Activated CD8-positive, alpha-beta T cell treated with anti-CD3 and anti-CD28 coated beads for 36 hours (primary cell): ENCODE results near the gene ACVR2B. TPM values are rescaled to one million over a fixed set of nuclear protein-coding genes. Genes with fewer than 3 reads are reported as not detected.

Experiments used
- ATAC-seq: fragments of 200-7000 bp; cut with Tn5 transposase; one replicate; pipeline ENCODE4 v1.10.0; 2021; ENCODE audit warnings: mild to moderate bottlenecking, moderate library complexity
- CTCF ChIA-PET: fragments of 350-600 bp; sonication (Branson Sonifier 250); formaldehyde crosslinking; loops from one replicate; lab custom pipeline; 2021; ENCODE audit warnings: antibody characterized with exemption; lab: Charles Lee
- POLR2A ChIA-PET: fragments of 350-600 bp; sonication (Branson Sonifier 250); formaldehyde crosslinking; loops from one replicate; lab custom pipeline; 2021; ENCODE audit warnings: antibody characterized with exemption; lab: Charles Lee
- DNase-seq: peaks from one replicate; pipeline ENCODE4 v3.0.0-alpha.2; 2020
- H3K27ac Mint-ChIP-seq: one replicate; pipeline ENCODE4 v1.8.0; 2021; ENCODE audit warnings: mild to moderate bottlenecking, mixed read lengths
- H3K27me3 Mint-ChIP-seq: one replicate; pipeline ENCODE4 v1.8.0; 2021; ENCODE audit warnings: mixed read lengths
- H3K36me3 Mint-ChIP-seq: one replicate; pipeline ENCODE4 v1.8.0; 2021; ENCODE audit warnings: low read depth, mixed read lengths
- H3K4me1 Mint-ChIP-seq: one replicate; pipeline ENCODE4 v1.8.0; 2021; ENCODE audit warnings: low read depth, mixed read lengths
- H3K4me3 Mint-ChIP-seq: one replicate; pipeline ENCODE4 v1.8.0; 2021; ENCODE audit warnings: mild to moderate bottlenecking, moderate library complexity, mixed read lengths
- H3K9me3 Mint-ChIP-seq: one replicate; pipeline ENCODE4 v1.8.0; 2021; ENCODE audit warnings: mixed read lengths
- CTCF ChIP-seq: fragments of 200-600 bp; IDR thresholded peaks from one replicate; pipeline ENCODE4 v1.8.0; 2022; ENCODE audit warnings: antibody characterized with exemption, mild to moderate bottlenecking
- intact Hi-C: fragments of 100-400 bp; cut with micrococcal nuclease; formaldehyde crosslinking; loops from one replicate; pipeline ENCODE4 v1.10.0; 2022
- total RNA-seq, 2 experiments: library from RNA; stranded (reverse); gene quantifications; one replicate each; pipeline ENCODE4 v1.2.3, GENCODE V29; 2021

ACVR2B gene
- total RNA-seq, 2 experiments from 2014 or later: 5.4 to 6.9 TPM

GRCh38 chr3:38496131-38496910 lies 42.6 kb downstream of the ACVR2B start, which contains the start of gene EXOG:
Gene EXOG (plus strand): TSS chr3:38496340. CDS start chr3:38496368, 28 bp downstream.
- DNase-seq (peak; percentile 93), ATAC-seq (peak; percentile 95)
- peaks cover 18% of the 10 kb centered on the region for H3K4me1 Mint-ChIP-seq
- TF ChIP-seq CTCF: peak; percentile 84
- CTCF ChIA-PET: interaction anchor here (0.6 to 3.1 kb wide), 24 partner anchors 9 to 701 kb away, joined by 3 to 26 read pairs (median 4); partner anchors contain the start of gene XYLB
- H3K4me3 Mint-ChIP-seq: peak within 1 kb of the TSS; percentile 99
- no peaks in the 10 kb centered on the region for H3K9me3 Mint-ChIP-seq
- intact Hi-C loops: loop anchor here (10.0 kb wide), 1 partner anchor 158 kb away; no protein-coding TSS in a partner anchor
- no peaks in the 10 kb centered on the region for H3K27me3 Mint-ChIP-seq
- H3K36me3 Mint-ChIP-seq: peaks cover 16% of the 10 kb centered on the region
- POLR2A ChIA-PET: interaction anchor here (0.7 to 1.6 kb wide), 8 partner anchors 23 to 606 kb away, joined by 3 to 4 read pairs (median 3); partner anchors contain the start of gene OXSR1
- H3K27ac Mint-ChIP-seq: peak within 1 kb of the TSS; percentile 95

- no peak for TF ChIP-seq CTCF
- peaks cover 18% of the 10 kb centered on the region for H3K4me1 Mint-ChIP-seq
- intact Hi-C loops: loop anchor here (10.0 kb wide), 1 partner anchor 158 kb away; no protein-coding TSS in a partner anchor
- ChIA-PET CTCF (interaction anchor here (0.6 to 3.1 kb wide), 19 partner anchors 11 to 702 kb away, joined by 3 to 26 read pairs (median 4); partner anchors contain the start of gene XYLB), POLR2A (interaction anchor here (0.6 to 1.6 kb wide), 8 partner anchors 22 to 607 kb away, joined by 3 to 4 read pairs (median 3); no protein-coding TSS in a partner anchor)
- ATAC-seq: no peak
- H3K27ac Mint-ChIP-seq: peak overlapping the region; percentile 95
- H3K9me3 Mint-ChIP-seq: no peaks in the 10 kb centered on the region
- H3K4me3 Mint-ChIP-seq: peak overlapping the region; percentile 99
- no peaks in the 10 kb centered on the region for H3K27me3 Mint-ChIP-seq
- peaks cover 20% of the 10 kb centered on the region for H3K36me3 Mint-ChIP-seq
- no peak for DNase-seq
These were observed 43.3 kb downstream of the ACVR2B start for GRCh38 chr3:38497031-38497430.

- H3K27me3 Mint-ChIP-seq: no peaks in the 10 kb centered on the region
- no peak overlapping the region for H3K27ac Mint-ChIP-seq
- CTCF ChIA-PET: interaction anchor here (1.1 to 4.4 kb wide), 4 partner anchors 20 to 150 kb away, joined by 3 to 38 read pairs (median 5); no protein-coding TSS in a partner anchor
- intact Hi-C loops: no loop called here
- DNase-seq: no peak
- H3K4me1 Mint-ChIP-seq: peaks cover 18% of the 10 kb centered on the region
- H3K9me3 Mint-ChIP-seq: no peaks in the 10 kb centered on the region
- TF ChIP-seq CTCF: no peak
- no peak for ATAC-seq
- no peak overlapping the region for H3K4me3 Mint-ChIP-seq
- POLR2A ChIA-PET: interaction anchor here (0.9 kb wide), 2 partner anchors 10 to 25 kb away, joined by 3 read pairs; no protein-coding TSS in a partner anchor
- H3K36me3 Mint-ChIP-seq: peaks cover 35% of the 10 kb centered on the region
These were observed 47.2 kb downstream of the ACVR2B start for GRCh38 chr3:38500688-38501417.

- H3K4me3 Mint-ChIP-seq: no peak overlapping the region
- ChIA-PET POLR2A (no interaction called here), CTCF (interaction anchor here (1.3 to 6.6 kb wide), 3 partner anchors 11 to 149 kb away, joined by 3 to 80 read pairs (median 4); partner anchors contain the start of gene EXOG)
- H3K27ac Mint-ChIP-seq: no peak overlapping the region
- intact Hi-C loops: no loop called here
- DNase-seq (no peak), ATAC-seq (no peak)
- H3K4me1 Mint-ChIP-seq: no peaks in the 10 kb centered on the region
- H3K36me3 Mint-ChIP-seq: peaks cover 32% of the 10 kb centered on the region
- H3K27me3 Mint-ChIP-seq: no peaks in the 10 kb centered on the region
- H3K9me3 Mint-ChIP-seq: no peaks in the 10 kb centered on the region
- TF ChIP-seq CTCF: no peak
These were observed 53.4 kb downstream of the ACVR2B start for GRCh38 chr3:38507120-38507519.
